VCaP (cell line): Measurements from ENCODE around the gene BRINP2.

Source experiments
- H3K27ac ChIP-seq: fragments of 450-650 bp; 2 replicates; pipeline ENCODE4 v1.5.1; 2017
- TF ChIP-seq, protein P1 (sequence below): fragments of 450-650 bp; conservative IDR thresholded peaks from 2 replicates; pipeline ENCODE4 v1.5.1; 2017; ENCODE audit warnings: mild to moderate bottlenecking, moderate library complexity

BRINP2 gene

DNA sequence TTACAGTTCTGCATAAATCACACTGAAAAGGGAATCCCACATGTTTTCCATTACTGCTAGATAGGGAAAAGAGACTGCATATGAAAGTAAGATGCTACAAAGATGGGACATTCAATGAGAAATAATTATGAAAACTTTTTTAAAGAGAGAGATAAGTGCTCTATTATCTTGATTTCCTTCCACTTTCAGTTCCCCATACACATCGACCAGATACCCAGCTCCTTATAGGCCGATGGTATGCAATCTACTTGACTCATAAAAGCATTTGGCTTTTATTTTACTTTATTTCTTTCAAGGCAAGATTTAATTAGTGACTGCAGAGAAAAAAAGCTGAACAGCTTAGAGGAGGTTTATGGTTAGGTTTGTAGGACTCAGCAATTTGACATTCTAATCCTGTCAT is 13.1 kb downstream of the BRINP2 start:
- TF ChIP-seq, protein P1, sequence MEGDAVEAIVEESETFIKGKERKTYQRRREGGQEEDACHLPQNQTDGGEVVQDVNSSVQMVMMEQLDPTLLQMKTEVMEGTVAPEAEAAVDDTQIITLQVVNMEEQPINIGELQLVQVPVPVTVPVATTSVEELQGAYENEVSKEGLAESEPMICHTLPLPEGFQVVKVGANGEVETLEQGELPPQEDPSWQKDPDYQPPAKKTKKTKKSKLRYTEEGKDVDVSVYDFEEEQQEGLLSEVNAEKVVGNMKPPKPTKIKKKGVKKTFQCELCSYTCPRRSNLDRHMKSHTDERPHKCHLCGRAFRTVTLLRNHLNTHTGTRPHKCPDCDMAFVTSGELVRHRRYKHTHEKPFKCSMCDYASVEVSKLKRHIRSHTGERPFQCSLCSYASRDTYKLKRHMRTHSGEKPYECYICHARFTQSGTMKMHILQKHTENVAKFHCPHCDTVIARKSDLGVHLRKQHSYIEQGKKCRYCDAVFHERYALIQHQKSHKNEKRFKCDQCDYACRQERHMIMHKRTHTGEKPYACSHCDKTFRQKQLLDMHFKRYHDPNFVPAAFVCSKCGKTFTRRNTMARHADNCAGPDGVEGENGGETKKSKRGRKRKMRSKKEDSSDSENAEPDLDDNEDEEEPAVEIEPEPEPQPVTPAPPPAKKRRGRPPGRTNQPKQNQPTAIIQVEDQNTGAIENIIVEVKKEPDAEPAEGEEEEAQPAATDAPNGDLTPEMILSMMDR = no peak
- H3K27ac ChIP-seq = no peak overlapping the region

DNA sequence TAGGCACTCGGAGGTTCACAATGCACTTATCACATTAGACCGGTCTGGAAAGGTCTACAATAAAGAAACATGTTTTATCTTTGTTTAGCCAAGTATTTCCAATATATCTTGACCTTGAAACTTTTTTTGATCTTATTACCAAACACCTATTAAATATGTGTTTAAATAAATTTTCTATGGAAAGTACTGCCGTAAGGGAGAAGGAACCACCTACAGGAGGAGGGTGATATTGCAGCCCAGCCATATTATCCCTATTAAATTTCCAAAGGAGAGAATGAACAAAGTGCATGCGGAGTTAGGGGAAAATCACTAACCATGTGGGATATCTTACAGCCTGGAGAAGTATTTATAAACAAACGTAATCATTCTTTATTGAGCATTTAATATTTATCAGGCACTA is 14.5 kb downstream of the BRINP2 start:
- TF ChIP-seq, protein P1 = peak; percentile 43; the same call in 1 of the 2 replicates
- no peak overlapping the region for H3K27ac ChIP-seq

DNA sequence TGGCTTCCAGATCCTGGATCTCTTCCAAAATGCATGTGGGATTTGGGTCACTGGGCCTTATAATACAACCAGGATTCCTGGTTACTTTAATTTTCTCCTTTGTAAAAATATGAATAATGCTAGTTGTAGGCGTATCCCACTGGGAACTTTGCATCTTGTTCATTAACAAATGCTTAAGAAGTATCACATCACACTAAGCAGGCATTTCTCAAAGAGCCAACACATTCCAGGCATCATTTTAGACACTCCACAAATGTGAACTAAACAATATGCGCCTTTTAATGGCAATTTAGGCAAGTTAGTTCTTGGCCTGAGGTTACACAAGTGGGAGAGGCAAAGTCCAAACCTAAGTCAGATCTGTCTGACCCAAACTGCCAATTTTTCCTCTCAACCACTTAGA is 15.9 kb downstream of the BRINP2 start:
- TF ChIP-seq, protein P1 = no peak
- H3K27ac ChIP-seq = no peak overlapping the region

DNA sequence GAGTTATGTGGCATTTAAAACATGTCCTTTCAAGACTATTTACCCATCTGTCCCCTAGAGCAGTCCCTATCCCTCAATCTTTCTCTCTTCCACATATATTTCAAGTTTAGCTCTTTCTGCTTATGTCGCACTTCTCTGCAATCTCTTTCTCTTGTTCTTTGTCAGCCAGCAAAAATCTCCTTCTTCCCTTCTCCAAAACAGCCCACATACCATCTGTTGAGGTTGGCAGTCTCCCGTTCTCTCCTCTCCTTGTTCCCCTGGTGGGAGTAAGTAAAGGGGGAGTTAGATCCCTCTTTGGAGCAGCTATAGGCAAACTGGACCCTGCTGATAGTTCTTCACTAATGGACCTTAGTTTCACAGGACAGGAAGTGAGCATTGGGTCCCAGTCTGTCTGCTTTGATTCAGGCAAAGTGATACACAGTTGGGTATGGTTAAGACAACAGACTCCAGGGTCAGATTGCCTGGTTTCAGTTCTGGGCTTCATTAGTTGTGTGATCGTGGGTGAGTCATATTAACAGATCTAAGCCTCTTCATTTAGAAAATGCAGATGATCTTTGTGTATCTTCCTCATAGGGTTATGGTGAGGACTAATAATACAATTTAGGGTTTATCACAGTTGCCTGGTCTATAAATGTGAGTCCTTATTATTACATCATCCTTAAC is 19.7 kb downstream of the BRINP2 start:
- TF ChIP-seq, protein P1 = no peak
- H3K27ac ChIP-seq = no peak overlapping the region

DNA sequence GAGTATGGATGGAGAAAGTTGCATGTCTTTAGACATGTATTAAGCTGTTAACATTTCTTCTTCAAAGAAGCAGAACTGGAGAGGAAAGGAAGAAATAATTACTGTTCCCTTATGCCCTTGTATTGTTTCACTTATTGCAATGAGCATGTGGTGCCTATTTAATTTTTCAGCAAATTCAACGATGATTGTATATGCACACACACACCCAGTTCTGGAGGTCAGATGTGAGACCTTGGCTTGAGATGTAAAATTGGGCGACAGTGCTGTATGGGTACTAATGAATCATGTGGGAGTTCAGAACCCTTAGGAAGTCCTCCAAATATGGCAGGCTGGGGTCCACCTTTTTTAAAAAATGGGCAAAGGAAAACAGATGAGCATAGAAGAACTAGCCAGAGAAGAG is 27.5 kb downstream of the BRINP2 start:
- TF ChIP-seq, protein P1 = no peak
- H3K27ac ChIP-seq = no peak overlapping the region

DNA sequence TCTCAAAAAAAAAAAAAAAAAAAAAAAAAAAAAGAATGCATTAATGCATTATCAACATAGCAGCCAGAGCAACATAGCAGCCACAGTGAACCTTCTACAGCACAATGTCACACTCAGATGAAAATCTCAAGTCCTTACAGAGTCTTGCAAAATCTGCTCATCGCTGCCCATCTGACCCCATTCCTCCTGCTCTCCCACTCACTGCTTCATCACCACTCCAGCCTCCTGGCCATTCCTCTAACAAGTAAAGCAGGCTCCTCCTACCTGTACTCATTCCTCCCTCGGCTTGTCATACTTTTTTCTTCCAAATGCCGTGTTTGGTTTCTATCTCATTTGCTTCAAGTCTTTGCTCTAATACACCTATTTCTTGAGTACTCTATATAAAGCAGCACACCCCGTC is 29.5 kb downstream of the BRINP2 start:
- TF ChIP-seq, protein P1 = no peak
- no peak overlapping the region for H3K27ac ChIP-seq

DNA sequence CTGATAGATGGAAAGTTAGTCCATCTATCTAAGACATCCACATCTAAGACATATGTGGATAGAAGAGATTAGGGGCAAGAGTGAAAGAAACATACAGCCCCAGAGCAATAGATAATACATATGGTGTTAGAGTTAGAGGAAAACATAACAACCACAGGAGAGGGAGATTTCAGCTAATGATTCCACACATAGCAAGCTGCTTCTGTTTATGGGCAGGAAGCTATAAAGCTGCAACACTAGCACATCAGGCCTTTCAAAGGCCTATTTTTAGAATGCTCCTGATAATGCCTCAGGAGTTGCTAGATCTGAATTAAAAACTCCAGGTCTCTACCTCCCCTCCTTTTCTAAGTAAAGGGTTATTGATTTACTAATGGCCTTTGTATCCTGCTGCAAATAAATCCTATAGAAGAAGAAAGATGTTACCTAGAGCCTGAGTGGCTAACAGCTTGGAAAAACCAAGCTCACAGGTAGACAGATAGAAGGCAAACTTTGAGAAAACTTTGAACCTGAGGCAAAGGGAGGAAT is 36.1 kb downstream of the BRINP2 start:
- TF ChIP-seq, protein P1 = no peak
- H3K27ac ChIP-seq = peak overlapping the region; percentile 68
